GM18502 (cell line): ENCODE results near the gene PRPF19.

ENCODE experiments used
- ATAC-seq: cut with Tn5 transposase; IDR thresholded peaks from one replicate; pipeline ENCODE4 v1.9.1; 2021; ENCODE audit warnings: mild to moderate bottlenecking; ENCODE audit not compliant: unreplicated experiment, poor library complexity

PRPF19 gene

DNA sequence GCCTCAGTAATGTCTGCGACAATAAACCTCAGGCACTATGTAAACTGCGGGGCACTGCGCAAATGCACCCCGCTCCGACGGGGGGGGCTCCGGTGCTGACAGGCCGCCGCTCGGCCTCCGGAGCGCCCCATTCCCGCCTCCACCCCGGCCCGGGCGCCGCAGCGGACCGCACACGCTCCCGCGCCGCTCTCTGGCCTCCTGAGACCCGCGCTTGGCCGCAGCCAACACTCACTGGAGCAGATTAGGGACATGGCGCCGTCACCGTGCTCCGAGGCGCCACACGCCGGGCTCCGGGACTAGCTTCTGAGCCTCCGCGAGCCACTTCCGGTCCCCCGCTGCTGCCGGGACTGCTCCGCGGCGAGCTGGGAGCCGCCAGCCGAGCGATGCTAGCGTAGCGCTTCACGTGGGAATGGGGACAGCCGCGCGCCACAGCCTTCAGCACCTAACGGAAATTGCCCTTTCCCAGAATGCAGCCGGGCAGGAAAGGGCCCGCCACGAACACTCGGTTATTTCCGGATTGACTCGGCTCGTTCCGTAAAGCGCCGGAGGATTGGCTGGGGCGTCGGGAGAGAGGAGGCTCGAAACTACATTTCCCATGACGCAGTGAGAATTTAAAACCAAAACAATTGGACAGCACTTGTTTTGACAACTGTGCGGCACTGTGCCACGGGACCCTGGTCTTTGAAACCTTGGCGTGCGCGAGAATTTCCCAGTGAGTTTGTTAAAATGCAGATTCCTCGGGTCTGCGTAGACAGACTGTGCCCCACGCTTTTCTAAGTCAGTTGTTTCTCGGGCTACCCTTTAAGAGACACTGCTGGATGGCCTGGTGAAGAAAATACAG, at the start of gene PRPF19:
Gene PRPF19, minus strand, starts transcription at position 454 of the 841 bp plus-strand sequence. Its CDS starts 203 bp downstream, at position 251.
- ATAC-seq, result peak; percentile 77

GRCh38 chr11:60955571-60955970, 49.2 kb upstream of the PRPF19 start:
- no peak for ATAC-seq

DNA sequence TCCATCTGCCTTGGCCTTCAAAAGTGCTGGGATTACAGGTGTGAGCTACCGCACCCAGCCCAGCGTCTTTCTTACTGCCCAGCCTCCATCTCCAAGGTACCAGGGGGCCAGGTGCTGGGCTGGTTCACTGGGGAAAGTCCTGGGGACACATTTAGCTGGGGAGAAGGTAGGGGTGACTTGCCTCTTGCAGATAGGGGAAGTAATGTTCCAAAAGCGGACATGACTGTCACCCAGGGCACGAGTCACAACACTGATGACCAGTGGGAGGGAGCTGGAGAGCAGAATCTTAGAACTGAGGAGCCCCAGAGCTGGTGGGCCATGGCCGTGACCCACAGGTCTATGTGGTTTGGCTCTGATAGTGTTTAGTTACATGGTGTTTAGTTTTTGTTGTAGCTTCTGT, 48.0 kb upstream of the PRPF19 start:
- ATAC-seq, result no peak

DNA sequence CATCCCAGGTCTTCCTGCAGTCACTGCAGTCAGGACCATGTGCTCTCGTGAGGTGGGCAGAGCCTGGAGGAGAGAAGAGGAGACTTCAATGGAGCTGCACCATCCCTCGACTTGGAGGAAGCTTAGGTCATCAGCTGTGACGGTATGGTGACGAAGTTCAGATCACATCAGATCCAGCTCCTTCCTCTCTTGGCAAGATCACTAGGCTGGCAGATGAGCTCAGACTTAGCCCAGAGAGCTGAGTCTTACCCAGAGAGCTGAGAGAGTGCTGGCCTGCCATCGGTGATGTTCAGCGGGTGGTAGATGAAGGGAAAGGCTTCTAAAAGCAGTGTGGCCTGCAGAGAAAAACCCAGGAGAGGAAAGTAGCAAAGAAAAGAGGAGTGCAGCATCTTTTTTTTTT, 47.4 kb upstream of the PRPF19 start:
- no peak for ATAC-seq

DNA sequence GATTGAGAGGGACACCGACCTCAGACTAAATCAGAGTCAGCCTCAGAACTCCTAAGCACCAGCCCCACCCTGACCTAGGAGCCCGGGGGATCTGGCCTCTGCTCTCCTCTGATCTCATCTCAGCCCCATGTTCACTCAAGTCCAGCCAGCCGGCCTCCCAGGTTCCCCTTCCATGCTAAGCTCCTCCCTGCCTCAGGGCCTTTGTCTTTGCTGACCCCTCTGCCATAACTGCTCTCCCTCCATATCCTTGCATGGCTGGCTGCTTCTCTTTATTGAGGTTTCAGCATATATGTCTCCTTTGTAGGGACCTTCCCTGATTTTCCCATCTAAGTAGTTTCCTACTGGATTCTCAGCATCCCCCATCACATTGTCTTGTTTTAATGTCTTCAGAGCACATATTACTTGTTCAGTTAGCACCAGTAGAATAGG, 46.4 kb upstream of the PRPF19 start:
- no peak for ATAC-seq

GRCh38 chr11:60951904-60952741, 45.7 kb upstream of the PRPF19 start, which contains the start of gene SLC15A3:
TSS of gene SLC15A3 (minus strand) at chr11:60952176. CDS start at chr11:60951551, 625 bp downstream.
- peak; percentile 71 for ATAC-seq

- ATAC-seq, result no peak
Observed at GRCh38 chr11:60951606-60951903, 45.2 kb upstream of the PRPF19 start.

GRCh38 chr11:60950933-60951605, 44.7 kb upstream of the PRPF19 start:
- no peak for ATAC-seq

- no peak for ATAC-seq
Observed at GRCh38 chr11:60950024-60950423, 43.6 kb upstream of the PRPF19 start.

- no peak for ATAC-seq
Observed at GRCh38 chr11:60948250-60948649, 41.9 kb upstream of the PRPF19 start.

DNA sequence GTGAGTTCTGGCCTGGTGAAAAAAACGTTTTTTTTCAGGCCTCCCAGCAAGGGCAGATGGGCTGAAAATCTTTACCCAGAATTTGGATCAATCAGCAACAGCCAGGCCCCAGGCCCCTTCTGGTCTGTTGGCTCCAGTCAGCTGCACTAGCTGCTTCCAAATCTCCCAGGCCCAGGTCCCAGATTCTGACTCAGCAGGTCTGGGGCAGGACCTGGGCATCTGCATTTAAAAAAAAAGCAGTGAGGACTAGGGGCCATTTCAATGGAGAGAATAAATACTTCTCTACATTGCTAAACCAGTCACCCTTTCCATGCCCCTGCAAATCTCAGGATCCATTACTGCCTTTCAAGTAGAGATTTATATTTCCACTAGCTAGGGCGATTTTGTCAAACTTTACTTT, 41.3 kb upstream of the PRPF19 start:
- no peak for ATAC-seq

DNA sequence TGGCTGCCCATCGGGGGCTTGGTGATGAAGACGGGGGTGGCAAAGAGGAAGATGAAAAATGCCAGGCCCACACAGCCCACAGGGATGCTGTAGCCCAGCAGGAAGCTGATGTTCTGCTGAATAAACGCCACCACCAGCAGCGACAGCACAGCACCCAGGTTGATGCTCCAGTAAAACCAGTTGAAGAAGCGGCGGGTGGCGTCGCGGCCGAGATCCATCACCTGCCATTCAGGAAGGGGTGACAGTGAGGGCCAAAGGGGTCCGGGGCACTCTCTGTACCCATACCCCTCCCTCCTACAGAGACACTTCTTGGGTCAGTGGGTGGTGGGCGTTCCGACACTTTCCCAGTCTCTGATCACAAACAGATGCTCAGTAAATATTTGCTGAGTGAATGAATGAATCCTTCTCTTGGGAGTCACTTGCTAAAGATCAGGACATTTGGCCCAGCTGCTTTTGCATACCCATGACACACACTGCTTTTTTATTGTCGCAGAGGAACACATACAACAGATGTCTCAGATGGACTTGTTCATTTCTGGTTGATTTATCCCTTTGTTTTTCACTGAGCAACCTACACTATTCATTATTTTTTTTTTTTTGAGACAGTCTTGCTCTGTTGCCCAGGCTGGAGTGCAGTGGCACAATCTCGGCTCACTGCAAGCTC, 40.3 kb upstream of the PRPF19 start:
- ATAC-seq, result no peak

GRCh38 chr11:60945295-60945667, 38.9 kb upstream of the PRPF19 start:
- no peak for ATAC-seq

DNA sequence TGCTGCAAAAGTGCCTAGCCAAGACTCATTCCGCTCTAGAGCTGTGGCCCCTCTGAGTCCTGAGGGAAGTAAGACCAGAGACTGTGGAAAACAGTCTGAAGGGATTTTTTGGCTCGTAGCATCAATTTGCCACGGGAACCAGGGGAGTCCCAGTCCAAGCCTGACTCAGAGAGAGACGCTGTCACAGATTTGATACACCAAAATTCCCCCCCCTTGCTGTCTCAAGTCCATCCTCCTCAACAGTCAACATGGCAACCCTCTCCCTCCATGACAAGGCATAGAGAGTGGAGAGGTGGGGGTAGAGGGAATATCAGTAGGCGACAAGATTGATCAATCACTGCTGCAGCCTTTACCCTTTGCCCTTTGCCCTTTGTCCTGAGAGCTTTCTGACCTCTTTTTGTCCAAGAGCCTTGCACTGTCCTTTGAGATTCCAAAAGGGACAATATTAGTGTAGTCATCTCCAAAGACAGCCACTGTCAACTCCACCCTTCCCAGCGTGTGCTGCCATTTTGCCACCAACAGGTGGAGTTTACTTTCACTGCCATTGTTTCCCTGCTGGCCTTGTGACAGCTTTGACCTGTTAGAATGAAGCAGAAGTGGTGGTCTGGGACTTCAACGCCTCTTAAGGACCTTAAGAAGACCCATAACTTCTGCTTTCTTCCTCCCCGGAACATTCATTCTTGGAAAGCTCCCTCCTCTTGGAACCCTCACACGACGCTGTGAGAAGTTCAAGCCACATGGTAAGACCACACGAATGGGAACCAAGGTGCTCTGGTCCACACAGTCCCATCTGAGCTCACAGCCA, 38.3 kb upstream of the PRPF19 start:
- no peak for ATAC-seq

- no peak for ATAC-seq
Observed at GRCh38 chr11:60942970-60943565, 36.7 kb upstream of the PRPF19 start.

GRCh38 chr11:60942219-60942618, 35.8 kb upstream of the PRPF19 start:
- no peak for ATAC-seq

GRCh38 chr11:60941371-60942119, 35.2 kb upstream of the PRPF19 start:
- ATAC-seq, result no peak

- no peak for ATAC-seq
Observed at GRCh38 chr11:60939855-60940254, 33.5 kb upstream of the PRPF19 start.

GRCh38 chr11:60939301-60939700, 32.9 kb upstream of the PRPF19 start:
- no peak for ATAC-seq
